22Rv1 (cell line): ENCODE measurements around the gene FAM83F.

ENCODE experiments used
- ZFX ChIP-seq: fragments of 450-650 bp; IDR thresholded peaks from 2 replicates; pipeline ENCODE4 v1.6.1; 2017; ENCODE audit warnings: antibody characterized with exemption, borderline replicate concordance
- TF ChIP-seq, protein P1 (sequence below): fragments of 450-650 bp; IDR thresholded peaks from 2 replicates; pipeline ENCODE4 v1.5.1; 2017; ENCODE audit warnings: mild to moderate bottlenecking

DNA sequence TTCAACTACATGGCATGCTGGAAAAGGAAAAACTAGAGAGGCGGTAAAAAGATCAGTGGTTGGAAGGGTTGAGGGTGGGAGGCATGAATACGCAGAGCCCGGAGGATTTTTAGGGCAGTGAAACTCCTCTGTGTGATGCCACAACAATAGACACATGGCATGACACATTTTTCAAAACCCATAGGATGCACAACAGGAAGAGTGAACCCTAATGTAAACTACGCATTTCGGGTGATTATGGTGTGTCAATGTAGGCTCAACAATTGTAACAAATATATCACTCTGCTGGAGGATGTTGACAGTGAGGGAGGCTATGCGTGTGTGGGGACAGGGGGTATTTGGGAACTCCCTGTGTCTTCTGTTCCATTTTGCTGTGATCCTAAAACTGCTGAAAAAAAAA, 15.7 kb upstream of the FAM83F start:
- TF ChIP-seq, protein P1, sequence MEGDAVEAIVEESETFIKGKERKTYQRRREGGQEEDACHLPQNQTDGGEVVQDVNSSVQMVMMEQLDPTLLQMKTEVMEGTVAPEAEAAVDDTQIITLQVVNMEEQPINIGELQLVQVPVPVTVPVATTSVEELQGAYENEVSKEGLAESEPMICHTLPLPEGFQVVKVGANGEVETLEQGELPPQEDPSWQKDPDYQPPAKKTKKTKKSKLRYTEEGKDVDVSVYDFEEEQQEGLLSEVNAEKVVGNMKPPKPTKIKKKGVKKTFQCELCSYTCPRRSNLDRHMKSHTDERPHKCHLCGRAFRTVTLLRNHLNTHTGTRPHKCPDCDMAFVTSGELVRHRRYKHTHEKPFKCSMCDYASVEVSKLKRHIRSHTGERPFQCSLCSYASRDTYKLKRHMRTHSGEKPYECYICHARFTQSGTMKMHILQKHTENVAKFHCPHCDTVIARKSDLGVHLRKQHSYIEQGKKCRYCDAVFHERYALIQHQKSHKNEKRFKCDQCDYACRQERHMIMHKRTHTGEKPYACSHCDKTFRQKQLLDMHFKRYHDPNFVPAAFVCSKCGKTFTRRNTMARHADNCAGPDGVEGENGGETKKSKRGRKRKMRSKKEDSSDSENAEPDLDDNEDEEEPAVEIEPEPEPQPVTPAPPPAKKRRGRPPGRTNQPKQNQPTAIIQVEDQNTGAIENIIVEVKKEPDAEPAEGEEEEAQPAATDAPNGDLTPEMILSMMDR, result no peak
- TF ChIP-seq ZFX, result no peak
